Effector memory CD4-positive, alpha-beta T cell (primary cell): ENCODE measurements around the gene PAPPA2.
"Not testable (repeated sequence)": the region's sequence is repeated elsewhere in the genome, so short reads cannot be mapped to it uniquely, and the experiment has no call there.

Experiments
- DNase-seq, 3 donors: peaks; one replicate each; pipeline ENCODE4 v3.0.0-alpha.2; 2020
- H3K27ac ChIP-seq: 2 replicates; pipeline ENCODE4 v1.7.0; 2013; ENCODE audit warnings: mild to moderate bottlenecking, low read length, moderate library complexity; ENCODE audit not compliant: insufficient read depth, poor library complexity, severe bottlenecking
- H3K27me3 ChIP-seq: replicated peaks from 2 replicates; pipeline ENCODE4 v1.7.0; 2013; ENCODE audit warnings: mild to moderate bottlenecking, low read length; ENCODE audit not compliant: insufficient read depth, control insufficient read depth, poor library complexity, severe bottlenecking
- H3K36me3 ChIP-seq: 2 replicates; pipeline ENCODE4 v1.7.0; 2013; ENCODE audit warnings: mild to moderate bottlenecking, low read length, moderate library complexity; ENCODE audit not compliant: control insufficient read depth, insufficient read depth
- H3K4me1 ChIP-seq: 2 replicates; pipeline ENCODE4 v1.7.0; 2013; ENCODE audit warnings: low read length, mild to moderate bottlenecking; ENCODE audit not compliant: control insufficient read depth, insufficient read depth, poor library complexity, severe bottlenecking
- H3K4me3 ChIP-seq: 2 replicates; pipeline ENCODE4 v1.7.0; 2013; ENCODE audit warnings: low read length, low read depth, mild to moderate bottlenecking; ENCODE audit not compliant: insufficient read depth, poor library complexity, severe bottlenecking
- H3K9me3 ChIP-seq: 2 replicates; pipeline ENCODE4 v1.7.0; 2013; ENCODE audit warnings: mild to moderate bottlenecking, low read length, moderate library complexity; ENCODE audit not compliant: control insufficient read depth

The PAPPA2 gene

DNA sequence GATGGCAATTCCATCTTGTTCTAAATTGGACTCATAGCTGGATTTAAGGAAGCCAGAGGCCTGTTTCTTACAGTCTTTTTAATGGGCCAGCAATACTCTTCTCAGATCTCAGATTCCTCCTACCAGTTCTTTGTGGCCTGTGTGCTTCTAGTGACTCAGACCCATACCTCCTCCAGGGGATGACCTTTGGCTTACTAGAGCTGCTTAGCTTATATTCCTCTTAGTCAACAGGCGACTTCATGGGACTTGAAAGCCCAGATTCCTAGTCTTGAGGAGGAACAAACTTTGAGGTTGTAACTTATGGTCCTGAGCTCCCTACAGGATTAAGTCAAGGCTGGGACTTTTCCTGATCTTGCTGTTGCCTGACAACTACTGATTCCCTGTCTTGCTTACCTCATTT is 12.4 kb upstream of the PAPPA2 start:
- Histone ChIP-seq H3K27ac (no peak overlapping the region), H3K4me1 (no peaks in the 10 kb centered on the region), H3K4me3 (no peak overlapping the region), H3K36me3 (no peaks in the 10 kb centered on the region), H3K9me3 (no peaks in the 10 kb centered on the region), H3K27me3 (no peaks in the 10 kb centered on the region)
- no peak for DNase-seq

DNA sequence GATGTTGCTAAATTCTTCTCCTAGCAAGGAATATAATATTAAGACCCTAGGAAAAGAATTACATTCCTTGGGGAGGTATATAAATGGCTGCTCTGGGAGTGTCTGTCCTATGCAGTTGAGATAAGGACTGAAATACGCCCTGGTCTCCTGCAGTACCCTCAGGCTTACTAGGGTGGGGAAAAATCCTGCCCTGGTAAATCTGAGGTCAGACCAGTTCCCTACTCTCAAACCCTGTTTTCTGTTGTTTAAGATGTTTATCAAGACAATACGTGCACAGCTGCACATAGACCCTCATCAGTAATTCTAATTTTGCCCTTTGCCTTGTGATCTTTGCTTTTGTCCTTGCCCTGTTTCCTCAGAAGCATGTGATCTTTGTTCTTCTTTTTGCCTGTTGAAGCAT is 11.2 kb upstream of the PAPPA2 start:
- H3K36me3 ChIP-seq, DNase-seq: not testable (repeated sequence)

DNA sequence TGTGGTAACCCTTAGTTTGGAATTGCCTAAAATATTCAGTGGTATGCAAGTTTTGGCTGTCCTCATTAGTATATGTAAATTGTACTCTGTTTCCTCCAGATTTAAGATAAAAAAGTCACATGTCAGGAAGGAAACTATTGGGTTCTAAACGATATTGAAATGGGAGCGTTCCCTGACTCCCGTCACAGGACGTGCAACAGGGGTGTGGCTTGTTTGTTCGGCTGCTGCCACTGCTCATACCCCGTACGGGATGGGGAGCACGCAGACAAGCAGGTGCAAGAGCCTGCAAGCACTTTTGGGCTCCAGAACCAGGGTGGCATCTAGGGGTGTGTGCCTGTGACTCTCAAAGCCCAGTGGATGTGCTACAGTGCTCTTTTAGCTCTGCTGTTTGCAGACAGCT is 6.2 kb upstream of the PAPPA2 start:
- H3K4me1 ChIP-seq, result no peaks in the 10 kb centered on the region
- H3K27me3 ChIP-seq, result no peaks in the 10 kb centered on the region
- H3K9me3 ChIP-seq, result no peaks in the 10 kb centered on the region
- H3K27ac ChIP-seq, result no peak overlapping the region
- no peaks in the 10 kb centered on the region for H3K36me3 ChIP-seq
- no peak for DNase-seq
- H3K4me3 ChIP-seq, result no peak overlapping the region

More for the DNA sequence above, 11.2 kb upstream of the PAPPA2 start:
- not testable (repeated sequence) for H3K4me1 ChIP-seq, H3K27me3 ChIP-seq, H3K4me3 ChIP-seq, H3K27ac ChIP-seq, H3K9me3 ChIP-seq

- H3K4me3 ChIP-seq, result no peak overlapping the region
- DNase-seq, result no peak
- no peak overlapping the region for H3K27ac ChIP-seq
- no peaks in the 10 kb centered on the region for H3K4me1 ChIP-seq
- no peaks in the 10 kb centered on the region for H3K36me3 ChIP-seq
- no peaks in the 10 kb centered on the region for H3K27me3 ChIP-seq
- H3K9me3 ChIP-seq, result no peaks in the 10 kb centered on the region
Observed at GRCh38 chr1:176460544-176461336, 2.2 kb upstream of the PAPPA2 start.

DNA sequence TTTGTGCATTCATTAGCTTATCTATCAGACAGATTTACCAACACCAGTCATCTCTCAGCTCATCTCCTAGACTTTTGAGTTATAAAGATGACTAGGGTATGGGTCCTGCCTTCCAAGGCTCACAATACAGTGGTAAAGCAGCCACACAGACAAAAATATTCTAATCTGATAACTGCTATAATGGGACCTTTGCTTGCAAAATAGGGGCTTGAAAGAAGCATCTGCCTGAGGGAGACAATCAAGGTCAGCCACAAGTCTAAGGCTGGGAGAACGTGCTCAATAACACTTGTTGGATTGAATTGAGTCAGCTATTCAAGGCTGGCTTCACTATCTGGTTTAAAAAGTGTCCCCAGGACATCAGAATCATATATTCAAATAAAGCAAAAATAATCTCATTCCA is 1.4 kb upstream of the PAPPA2 start:
- Histone ChIP-seq H3K4me1 (no peaks in the 10 kb centered on the region), H3K27ac (no peak overlapping the region), H3K36me3 (no peaks in the 10 kb centered on the region)

GRCh38 chr1:176466514-176466913 is 3.5 kb downstream of the PAPPA2 start:
- Histone ChIP-seq H3K36me3 (no peaks in the 10 kb centered on the region), H3K4me3 (no peak overlapping the region), H3K27ac (no peak overlapping the region), H3K4me1 (no peaks in the 10 kb centered on the region), H3K9me3 (no peaks in the 10 kb centered on the region), H3K27me3 (no peaks in the 10 kb centered on the region)
- no peak for DNase-seq

More for the DNA sequence above, 1.4 kb upstream of the PAPPA2 start:
- no peaks in the 10 kb centered on the region for H3K27me3 ChIP-seq
- DNase-seq, result no peak
- no peak overlapping the region for H3K4me3 ChIP-seq
- H3K9me3 ChIP-seq, result no peaks in the 10 kb centered on the region

GRCh38 chr1:176469450-176470010 is 6.6 kb downstream of the PAPPA2 start:
- no peak for DNase-seq
- Histone ChIP-seq H3K27ac (no peak overlapping the region), H3K4me1 (no peaks in the 10 kb centered on the region), H3K27me3 (no peaks in the 10 kb centered on the region), H3K9me3 (no peaks in the 10 kb centered on the region), H3K36me3 (no peaks in the 10 kb centered on the region), H3K4me3 (no peak overlapping the region)

DNA sequence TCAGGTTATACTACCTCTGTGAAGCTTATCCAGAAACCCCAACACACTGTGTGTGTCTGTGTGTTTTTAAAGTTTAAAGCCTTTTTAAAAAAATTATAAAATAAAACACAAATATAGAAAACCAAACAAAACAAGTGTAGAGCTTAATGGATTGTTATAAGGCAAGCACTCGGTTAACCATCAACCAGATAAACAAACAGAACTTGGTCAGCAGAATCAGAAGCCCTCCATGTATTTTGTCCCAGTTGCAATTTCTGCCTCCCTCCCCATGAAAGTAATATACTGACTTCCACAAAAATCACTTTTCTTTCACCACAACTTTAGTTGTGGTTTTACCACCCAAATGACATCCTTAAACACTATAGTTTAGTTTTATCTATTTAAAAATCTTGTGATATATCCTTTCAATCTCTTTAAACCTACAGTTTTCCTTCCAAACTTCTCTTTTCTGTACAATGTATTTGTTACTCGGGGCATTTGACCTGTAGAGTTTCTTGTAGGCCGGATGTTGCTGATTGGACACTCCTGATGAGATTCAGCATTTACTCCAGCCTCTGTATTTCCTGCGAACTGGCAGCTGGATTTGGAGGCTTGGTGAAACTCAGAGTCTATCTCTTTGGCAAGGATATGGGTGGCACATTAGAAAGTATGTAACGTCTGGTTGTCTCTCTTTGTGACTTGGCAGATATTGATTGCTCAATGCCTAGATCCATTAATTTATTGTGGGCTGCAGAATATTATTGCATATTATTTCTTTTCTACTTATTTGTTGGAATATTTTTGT is 8.6 kb downstream of the PAPPA2 start:
- H3K9me3 ChIP-seq, result no peaks in the 10 kb centered on the region

GRCh38 chr1:176479971-176480370 is 17.0 kb downstream of the PAPPA2 start:
- DNase-seq, result no peak
- Histone ChIP-seq H3K4me3 (no peak overlapping the region), H3K27ac (no peak overlapping the region), H3K9me3 (no peaks in the 10 kb centered on the region), H3K4me1 (no peaks in the 10 kb centered on the region), H3K36me3 (no peaks in the 10 kb centered on the region), H3K27me3 (no peaks in the 10 kb centered on the region)

More for the DNA sequence above, 8.6 kb downstream of the PAPPA2 start:
- no peak overlapping the region for H3K27ac ChIP-seq
- H3K27me3 ChIP-seq, result no peaks in the 10 kb centered on the region
- no peak overlapping the region for H3K4me3 ChIP-seq
- DNase-seq, result no peak
- no peaks in the 10 kb centered on the region for H3K4me1 ChIP-seq
- no peaks in the 10 kb centered on the region for H3K36me3 ChIP-seq

DNA sequence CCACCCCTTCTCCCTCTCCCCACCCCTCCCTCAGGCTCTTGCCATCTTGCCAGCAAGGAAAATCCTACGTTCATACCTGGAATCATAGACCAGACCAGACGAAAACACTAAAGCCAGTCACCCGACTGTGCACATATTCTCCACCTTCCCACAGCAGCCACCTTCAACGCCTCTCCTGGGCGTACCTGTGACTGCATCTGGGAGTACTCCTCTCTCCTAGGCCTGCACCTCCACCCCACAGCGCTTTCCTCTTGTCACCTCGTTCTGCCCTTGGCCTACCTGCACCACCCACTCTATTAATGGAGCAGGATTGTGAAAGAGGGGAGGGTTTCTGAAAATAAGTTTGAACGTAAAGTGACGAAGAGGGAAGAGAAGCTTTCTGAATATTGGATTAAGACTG is 17.8 kb downstream of the PAPPA2 start:
- no peaks in the 10 kb centered on the region for H3K36me3 ChIP-seq
- no peaks in the 10 kb centered on the region for H3K9me3 ChIP-seq
- H3K4me1 ChIP-seq, result no peaks in the 10 kb centered on the region
- no peaks in the 10 kb centered on the region for H3K27me3 ChIP-seq
- H3K4me3 ChIP-seq, result no peak overlapping the region
- no peak overlapping the region for H3K27ac ChIP-seq
- no peak for DNase-seq
